NOMO-1 (cell line): ENCODE measurements around the gene SPATA6.
"Not testable (repeated sequence)": the region's sequence is repeated elsewhere in the genome, so short reads cannot be mapped to it uniquely, and the experiment has no call there.

Experiments
- DNase-seq, 2 experiments: peaks; one replicate each; lab custom pipeline; 2025; ENCODE audit not compliant: unreplicated experiment in 2 of 2; lab: John Stamatoyannopoulos, UW

Gene SPATA6

DNA sequence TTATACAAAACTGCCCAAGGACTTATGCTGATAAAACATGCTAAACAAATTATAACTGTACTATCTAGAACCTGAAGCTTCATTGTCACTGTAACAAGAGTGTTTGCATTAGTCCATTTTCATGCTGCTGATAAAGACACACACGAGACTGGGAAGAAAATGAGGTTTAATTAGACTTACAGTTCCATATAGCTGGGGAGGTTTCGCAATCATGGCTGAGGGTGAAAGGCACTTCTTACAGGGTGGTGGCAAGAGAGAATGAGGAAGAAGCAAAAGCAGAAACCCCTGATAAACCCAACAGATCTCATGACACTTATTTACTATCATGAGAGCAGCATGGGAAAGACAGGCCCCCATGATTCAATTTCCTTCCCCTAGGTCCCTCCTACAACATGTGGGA lies 100.4 kb downstream of the SPATA6 start:
- no peak for DNase-seq

DNA sequence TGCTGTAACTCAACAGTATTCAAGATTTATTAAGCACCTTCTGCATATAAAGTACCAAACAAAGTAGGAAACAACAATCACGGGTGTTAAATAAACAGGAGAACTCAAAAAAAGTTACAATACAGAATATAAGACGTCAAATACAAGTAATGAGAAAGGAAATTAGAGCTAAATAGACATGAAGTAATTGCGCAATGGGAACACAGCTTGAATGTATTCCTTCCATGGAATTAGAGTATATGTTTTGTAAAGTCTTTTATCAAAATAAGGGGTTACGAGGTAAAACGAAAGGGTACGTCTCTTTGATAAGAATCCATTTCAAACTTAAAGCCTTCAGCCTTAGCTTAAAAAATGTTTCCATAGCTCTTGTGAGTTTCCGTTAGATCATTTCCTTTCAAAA lies 109.1 kb downstream of the SPATA6 start:
- DNase-seq = no peak

DNA sequence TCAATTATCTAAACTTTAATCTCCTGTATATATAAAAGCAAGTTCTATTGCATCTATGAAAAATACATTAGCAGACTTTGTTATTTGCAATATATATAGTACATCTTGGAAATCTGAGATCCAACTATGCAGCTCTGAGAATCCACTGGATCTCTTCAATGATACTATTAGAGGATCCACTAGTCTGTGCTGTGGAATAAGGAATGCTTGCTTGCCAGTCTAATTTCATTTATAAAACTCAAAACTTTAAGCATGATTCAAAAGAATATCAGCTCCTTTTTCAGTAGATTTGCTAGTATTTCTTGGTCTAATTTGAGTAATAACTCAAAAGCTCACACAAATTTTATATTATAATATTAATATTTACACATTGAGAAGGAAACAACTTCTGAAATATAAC lies 115.1 kb downstream of the SPATA6 start:
- DNase-seq = no peak

DNA sequence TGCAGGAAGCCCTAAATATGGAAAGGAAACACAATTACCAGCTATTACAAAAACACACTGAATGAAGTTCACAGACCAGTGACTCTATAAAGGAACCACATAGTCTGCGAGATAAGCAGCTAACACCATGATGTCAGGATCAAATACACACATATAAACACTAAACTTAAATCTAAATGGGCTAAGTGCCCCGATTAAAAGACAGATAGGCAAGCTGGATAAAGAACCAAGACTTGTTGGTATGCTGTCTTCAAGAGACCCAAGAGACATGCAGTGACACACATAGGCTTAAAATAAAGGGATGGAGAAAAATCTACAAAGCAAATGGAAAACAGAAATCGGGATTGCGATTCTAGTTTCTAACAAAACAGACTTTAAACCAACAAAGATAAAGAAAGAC lies 127.6 kb downstream of the SPATA6 start:
- no peak for DNase-seq

DNA sequence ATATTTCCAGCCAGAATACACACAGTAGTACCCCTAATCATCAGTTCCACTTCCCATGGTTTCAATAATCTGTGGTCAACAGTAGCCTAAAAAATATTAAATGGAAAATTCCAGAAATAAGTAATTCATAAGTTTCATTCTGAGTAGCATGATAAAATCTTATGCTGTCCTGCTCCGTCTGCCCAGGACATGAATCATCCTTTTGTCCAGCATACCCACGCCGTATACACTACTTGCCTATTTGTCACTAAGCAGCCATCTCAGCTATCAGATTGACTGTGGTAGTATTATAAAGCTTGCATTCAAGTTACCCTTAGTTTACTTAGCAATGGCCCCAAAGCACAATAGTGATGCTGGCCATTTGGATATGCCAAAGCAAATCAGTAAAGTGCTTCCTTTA lies 130.8 kb downstream of the SPATA6 start:
- DNase-seq = no peak

DNA sequence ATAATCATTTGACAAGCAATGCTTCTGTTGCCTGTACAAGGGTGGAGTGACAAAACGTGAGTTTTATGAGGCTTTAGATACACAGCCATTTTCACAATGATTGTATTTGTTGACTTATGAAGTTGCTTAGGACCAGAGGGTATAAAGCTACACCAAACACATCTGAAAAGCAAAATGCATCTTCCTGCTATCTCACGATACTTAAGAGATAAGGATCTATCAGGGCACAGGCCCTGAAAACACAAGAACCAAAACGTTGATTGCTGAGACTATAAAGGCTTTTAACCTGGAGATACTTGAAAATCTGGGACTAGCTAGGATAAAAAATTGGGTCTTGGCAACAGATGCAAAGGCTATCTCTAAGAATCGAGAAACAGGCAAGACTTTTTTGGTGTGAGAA lies 133.7 kb downstream of the SPATA6 start:
- DNase-seq = no peak

DNA sequence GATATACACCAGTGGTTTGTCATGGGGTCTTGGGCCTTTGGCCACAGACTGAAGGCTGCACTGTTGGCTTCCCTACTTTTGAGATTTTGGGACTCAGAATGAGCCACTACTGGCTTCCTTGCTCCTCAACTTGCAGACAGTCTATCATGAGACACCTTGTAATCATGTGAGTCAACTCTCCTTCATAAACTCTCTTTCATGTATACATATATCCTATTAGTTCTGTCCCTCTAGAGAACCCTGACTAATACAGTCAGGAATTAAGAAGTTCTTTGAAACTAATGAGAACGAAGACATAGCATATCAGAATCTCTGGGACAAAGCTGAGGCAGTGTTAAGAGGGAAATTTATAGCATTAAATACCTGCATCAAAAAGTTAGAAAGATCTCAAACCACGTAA lies 138.7 kb downstream of the SPATA6 start:
- no peak for DNase-seq

DNA sequence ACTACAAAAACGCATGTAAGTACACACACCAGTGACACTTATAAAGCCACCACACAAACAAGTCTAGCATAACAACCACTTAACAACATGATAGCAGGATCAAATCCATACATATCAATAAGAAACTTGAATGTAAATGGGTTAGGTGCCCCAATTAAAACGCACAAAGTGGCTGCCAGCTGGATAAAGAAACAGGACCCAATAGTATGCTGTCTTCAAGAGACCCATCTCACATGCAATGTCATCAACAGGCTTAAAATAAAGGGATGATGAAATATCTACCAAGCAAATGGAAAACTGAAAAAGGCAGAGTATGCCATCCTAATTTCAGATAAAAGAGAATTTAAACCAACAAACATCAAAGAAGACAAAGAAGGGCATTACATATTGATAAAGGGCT lies 139.9 kb downstream of the SPATA6 start:
- no peak for DNase-seq

DNA sequence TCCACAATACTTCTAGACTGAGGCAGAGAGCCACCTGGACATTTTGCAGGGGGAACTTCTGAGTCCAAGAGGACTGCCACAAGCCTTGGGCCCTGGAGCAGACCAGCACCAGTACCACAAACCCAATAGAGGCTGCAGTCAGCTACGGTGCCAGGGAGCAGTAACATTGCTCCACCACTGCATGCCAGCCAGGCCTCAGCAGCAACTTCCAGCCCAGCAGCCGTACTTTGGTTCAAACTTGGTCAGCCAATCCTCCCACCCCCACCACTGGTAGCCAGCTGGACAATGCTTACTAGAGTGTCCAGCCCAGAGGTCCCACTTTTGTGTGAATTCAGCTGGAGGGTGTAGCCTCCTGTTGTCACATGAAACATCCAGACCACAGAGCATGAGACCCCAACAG lies 142.1 kb downstream of the SPATA6 start:
- DNase-seq = no peak

DNA sequence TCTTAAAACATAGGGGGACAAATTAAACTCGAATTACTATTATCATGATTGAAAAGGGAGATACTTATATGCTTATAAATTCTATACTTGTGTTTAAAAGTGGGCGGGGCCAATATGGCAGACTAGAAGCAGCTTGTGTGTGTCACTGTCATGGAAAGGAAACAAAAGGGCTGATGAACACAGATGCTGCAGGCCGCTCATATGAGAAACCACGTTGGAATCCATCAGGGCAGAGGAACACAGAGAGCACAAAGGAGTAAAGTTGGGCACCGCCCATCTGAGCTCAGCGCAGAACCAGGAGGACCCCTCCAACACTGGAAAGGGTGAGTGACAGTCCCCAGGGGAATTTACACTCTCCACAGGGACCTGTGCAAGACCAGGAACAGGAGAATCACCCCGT lies 142.5 kb downstream of the SPATA6 start:
- no peak for DNase-seq

DNA sequence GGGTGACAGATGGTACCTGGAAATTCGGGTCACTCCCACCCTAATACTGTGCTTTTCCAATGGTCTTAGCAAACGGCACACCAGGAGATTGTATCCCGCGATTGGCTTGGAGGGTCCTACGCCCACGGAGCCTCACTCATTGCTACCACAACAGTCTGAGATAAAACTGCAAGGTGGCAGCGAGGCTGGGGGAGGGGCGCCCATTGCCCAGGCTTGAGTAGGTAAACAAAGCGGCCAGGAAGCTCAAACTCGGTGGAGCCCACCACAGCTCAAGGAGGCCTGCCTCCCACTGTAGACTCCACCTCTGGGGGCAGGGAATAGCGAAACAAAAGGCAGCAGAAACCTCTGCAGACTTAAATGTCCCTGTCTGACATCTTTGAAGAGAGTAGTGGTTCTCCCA lies 160.2 kb downstream of the SPATA6 start:
- not testable (repeated sequence) for DNase-seq

DNA sequence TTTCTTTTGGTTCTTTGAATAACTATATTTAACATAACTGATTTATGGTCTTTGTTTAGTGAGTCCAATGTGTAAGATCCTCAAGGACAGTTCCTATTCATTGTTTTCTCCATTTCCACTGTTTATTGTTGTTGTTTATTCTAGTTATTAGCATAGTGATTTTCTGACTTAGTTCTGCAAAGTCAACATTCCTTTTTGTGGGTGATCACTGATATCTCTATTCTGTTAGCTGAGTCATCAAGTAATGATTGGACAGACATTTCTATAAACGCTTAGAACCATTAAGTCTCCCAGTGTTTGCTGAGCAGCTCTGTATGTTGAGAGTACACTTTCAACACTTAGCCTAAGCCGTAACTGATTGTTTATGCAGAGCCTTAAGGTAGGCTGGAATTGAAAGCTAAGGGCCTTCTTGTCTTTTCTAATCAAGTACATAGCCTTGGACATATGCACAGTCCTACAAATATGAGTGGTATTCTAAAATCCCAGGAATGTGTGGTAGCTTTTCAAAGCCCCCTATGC lies 162.4 kb downstream of the SPATA6 start:
- DNase-seq = no peak

DNA sequence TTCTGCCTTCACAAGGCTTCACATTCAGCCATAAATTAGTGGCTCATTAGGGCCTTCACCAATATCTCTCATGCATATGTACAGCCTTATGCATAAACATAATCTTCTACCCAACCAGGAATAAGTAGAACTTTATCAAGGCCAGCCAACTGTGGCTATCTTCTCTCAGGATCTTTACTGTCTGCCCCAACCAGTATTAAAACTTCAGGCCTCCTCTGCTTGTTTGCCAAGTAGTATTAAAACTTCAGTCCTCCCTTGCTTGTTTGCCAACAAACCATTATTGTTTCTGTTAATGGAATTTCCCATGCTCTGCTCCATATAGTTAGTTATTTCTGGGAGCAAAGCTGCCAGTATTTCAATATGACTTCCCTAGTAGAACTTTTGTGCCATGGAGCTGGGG lies 169.4 kb downstream of the SPATA6 start:
- no peak for DNase-seq

DNA sequence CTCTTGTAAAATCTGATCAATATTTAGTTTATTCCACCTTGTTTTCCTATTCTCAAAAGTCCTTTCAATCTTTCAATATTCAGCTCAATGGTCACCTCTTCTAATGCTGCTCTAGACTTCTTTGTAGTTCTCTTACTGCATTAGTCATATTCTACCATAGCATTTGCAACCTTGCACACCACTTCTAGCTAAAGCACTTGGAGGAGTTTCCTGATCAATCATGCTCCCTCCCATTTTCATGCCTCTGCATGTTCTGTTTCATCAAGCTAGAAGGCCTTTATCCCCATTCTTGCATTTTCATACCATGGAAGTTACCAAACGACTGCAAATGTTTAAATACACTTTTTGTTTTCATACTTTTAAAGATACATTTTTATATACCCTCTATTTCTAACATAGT lies 177.3 kb downstream of the SPATA6 start:
- DNase-seq = no peak

DNA sequence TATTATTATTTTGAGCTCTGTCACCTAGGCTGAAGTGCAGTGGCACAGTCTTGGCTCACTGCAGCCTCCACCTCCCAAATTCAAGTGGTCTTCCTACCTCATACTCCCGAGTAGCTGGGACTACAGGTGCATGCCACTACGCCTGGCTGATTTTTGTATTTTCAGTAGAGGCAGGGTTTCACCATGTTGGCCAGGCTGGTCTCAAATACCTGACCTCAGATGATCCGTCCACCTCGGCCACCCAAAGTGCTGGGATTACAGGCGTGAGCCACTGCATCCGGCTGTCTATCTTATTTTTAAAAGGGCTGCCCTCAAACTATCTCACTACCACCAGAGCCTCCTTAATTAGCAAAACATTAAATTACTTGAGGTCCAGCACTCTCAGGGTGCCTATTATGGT lies 177.9 kb downstream of the SPATA6 start:
- DNase-seq = not testable (repeated sequence)

DNA sequence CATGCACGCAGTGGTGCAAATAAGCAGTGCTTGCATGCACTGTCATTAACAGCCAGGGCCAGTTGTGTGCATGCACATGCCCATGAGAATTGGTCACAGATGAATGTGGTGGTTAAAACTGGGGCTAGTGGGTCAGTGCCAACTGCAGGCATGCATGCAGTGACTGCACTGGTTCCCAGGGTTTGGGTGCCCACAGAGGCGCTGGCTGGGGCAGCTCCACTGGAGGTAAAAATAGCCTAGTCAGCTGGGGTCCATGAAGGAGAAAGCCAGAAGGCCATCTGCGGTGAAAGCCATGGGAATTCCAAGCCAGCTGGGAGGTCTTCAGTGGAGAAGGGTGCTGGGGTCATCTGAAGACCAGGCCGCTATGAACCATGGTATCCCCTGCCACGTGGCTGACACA lies 179.3 kb downstream of the SPATA6 start:
- DNase-seq = no peak

DNA sequence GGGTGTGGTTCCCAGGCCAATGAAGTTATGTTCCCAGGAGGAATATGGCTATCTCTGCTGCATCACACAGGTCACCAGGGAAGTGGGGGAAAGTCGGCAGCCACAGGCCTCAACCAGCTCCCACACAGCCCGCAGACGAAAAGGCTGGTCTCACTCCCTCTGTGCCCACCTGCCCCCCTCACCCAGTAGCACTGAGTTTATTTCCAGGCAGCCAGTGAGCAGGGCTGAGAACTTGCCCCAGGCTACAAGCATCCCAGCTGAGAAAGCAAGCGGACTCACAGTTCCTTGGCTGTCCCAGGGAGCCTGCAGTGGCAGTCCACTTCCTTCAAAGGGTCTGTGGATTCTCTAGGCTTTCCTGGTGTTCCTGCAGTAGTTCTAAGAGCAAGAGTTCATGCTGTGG lies 180.6 kb downstream of the SPATA6 start:
- no peak for DNase-seq

DNA sequence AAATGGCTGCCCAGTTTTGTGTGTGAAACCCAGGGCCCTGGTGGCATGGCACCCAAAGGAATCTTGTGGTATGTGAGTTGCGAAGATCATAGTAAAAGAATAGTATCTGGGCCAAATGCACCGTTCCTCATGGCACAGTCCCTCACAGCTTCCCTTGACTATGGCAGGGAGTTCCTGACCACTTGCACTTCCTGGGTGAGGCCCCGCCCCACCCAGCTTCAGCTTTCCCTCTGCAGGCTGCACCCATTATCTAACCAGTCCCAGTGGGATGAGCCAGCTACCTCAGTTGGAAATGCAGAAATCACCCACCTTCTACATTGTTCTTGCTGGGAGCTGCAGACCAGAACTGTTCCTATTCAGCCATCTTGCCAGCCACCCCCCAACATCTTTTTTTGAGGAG lies 186.5 kb downstream of the SPATA6 start:
- no peak for DNase-seq

DNA sequence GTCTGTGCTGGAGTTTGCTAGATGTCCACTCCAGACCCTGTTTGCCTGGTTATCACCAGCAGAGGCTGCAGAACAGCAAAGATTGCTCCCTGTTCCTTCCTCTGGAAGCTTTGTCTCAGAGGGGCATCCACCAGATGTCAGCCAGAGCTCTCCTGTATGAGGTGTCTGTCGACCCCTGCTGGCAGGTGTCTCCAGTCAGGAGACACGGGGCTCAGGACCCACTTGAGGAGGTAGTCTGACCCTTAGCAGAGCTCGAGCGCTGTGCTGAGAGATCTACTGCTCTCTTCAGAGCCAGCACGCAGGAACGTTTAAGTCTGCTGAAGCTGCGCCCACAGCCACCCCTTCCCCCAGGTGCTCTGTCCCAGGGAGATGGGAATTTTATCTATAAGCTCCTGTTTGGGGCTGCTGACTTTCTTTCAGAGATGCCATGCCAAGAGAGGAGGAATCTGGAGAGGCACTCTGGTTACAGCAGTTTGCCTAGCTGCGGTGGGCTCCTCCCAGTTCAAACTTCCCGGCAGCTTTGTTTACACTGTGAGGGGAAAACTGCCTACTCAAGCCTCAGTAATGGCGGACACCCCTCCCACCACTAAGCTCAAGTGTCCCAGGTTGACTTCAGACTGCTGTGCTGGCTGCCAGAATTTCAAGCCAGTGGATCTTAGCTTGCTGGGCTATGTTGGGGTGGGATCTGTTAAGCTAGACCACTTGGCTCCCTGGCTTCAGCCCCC lies 187.1 kb downstream of the SPATA6 start:
- DNase-seq = not testable (repeated sequence)

DNA sequence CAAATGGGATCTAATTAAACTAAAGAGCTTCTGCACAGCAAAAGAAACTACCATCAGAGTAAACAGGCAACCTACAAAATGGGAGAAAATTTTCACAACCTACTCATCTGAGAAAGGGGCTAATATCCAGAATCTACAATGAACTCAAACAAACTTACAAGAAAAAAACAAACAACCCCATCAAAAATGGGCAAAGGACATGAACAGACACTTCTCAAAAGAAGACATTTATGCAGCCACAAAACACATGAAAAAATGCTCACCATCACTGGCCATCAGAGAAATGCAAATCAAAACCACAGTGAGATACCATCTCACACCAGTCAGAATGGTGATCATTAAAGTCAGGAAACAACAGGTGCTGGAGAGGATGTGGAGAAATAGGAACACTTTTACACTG lies 189.7 kb downstream of the SPATA6 start:
- not testable (repeated sequence) for DNase-seq

DNA sequence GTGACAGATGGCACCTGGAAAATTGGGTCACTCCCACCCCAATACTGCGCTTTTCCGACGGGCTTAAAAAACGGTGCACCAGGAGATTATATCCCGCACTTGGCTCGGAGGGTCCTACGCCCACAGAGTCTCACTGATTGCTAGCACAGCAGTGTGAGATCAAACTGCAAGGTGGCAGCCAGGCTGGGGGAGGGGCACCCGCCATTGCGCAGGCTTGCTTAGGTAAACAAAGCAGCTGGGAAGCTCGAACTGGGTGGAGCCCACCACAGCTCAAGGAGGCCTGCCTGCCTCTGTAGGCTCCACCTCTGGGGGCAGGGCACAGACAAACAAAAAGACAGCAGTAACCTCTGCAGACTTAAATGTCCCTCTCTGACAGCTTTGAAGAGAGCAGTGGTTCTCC lies 194.6 kb downstream of the SPATA6 start:
- DNase-seq = not testable (repeated sequence)

DNA sequence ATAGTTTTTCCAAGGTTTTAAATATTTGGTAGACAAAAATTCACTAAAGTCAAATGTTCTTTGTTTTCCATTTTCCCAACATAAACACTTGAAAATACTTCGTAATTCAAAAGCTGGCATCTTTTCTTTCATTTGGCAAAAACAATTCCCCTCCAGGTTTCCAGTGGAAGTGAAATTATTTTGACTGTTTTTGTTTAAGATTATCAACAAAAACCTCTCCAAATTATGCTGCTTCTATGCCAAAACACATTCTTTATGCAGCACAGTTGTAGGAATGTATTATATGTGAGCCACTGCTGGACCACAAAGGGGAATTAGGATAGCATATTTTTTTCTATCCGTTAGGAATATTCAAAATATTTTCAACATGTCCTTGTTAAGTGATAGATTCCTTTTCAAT lies 205.4 kb downstream of the SPATA6 start:
- no peak for DNase-seq

DNA sequence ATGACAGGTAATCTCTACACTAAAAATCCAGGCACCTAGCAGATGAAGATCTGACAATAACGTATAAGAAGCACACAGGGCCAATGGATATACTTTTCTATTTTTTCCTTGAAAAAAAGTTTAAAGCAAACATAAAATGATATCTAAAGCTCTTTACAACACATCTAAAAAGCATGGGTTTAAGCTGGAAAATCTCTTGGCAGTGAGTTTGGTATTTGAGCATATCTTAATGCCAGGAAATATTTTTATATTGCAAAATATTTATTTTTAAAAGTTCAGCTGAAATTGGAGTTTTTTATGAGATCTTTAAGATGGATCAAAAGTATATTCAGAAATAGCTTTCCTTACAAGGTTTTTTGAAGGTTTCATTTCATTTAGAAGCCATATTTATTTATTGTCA lies 209.0 kb downstream of the SPATA6 start:
- no peak for DNase-seq
